Fibroblast of skin of abdomen (primary cell): ENCODE data around the gene MAPK10.
A peak's percentile ranks its signal among the peaks of the same experiment; 100 is the strongest.
"Not testable (repeated sequence)": the region's sequence is repeated elsewhere in the genome, so short reads cannot be mapped to it uniquely, and the experiment has no call there.

Experiments used
- DNase-seq: peaks from one replicate; pipeline ENCODE4 v3.0.0-alpha.2; 2013

MAPK10 gene

GRCh38 chr4:86181585-86181984 is 178.3 kb downstream of the MAPK10 start:
- DNase-seq, result peak; percentile 29

- DNase-seq, result no peak
Observed at GRCh38 chr4:86178211-86178610, 181.6 kb downstream of the MAPK10 start.

- DNase-seq, result no peak
Observed at GRCh38 chr4:86174506-86174905, 185.3 kb downstream of the MAPK10 start.

DNA sequence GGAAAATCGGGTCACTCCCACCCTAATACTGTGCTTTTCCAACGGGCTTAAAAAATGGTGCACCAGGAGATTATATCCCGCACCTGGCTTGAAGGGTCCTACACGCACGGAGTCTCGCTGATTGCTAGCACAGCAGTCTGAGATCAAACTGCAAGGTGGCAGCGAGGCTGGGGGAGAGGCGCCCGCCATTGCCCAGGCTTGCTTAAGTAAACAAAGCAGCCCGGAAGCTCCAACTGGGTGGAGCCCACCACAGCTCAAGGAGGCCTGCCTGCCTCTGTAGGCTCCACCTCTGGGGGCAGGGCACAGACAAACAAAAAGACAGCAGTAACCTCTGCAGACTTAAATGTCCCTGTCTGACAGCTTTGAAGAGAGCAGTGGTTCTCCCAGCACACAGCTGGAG is 191.5 kb downstream of the MAPK10 start:
- DNase-seq, result not testable (repeated sequence)

DNA sequence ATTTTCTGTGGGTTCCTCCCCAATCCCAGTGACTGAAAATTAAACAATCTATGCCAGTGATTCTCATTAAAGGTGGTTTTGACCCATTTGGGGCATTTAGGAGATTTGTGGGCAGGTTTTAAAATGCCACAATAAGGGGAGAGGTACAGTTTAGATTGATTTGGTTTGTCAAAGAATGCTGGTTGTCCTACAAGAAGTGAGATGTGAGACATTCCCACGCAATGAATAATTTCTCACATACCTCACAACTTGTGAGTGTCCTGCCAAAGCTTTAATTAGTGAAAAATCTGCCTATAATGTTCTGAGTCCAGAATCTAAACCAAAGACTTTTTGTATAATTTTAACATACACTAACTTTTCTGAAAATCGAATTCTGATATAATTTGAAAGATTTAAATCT is 199.4 kb downstream of the MAPK10 start:
- peak; percentile 54 for DNase-seq

DNA sequence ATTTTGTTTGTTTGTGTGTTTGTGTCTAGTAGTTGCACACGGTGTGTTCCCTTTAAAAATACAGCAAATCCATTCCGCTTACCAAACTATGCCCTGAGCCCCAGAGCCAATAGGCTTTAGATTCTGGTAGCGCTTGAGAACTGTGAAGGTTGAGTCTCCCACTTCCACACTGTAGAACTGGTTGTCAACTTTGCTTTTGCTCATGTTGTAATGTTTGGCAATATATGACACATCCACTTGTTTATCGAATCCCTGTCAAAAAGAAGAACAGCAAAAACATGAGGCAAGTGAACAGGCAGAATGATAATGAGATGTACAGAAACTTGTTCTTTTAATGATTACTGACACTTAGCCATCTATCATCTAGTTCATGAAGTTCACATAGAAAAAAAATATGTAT is 200.6 kb downstream of the MAPK10 start:
- no peak for DNase-seq

GRCh38 chr4:86156531-86156930 is 203.3 kb downstream of the MAPK10 start:
- no peak for DNase-seq

- no peak for DNase-seq
Observed at GRCh38 chr4:86155766-86156165, 204.1 kb downstream of the MAPK10 start.

DNA sequence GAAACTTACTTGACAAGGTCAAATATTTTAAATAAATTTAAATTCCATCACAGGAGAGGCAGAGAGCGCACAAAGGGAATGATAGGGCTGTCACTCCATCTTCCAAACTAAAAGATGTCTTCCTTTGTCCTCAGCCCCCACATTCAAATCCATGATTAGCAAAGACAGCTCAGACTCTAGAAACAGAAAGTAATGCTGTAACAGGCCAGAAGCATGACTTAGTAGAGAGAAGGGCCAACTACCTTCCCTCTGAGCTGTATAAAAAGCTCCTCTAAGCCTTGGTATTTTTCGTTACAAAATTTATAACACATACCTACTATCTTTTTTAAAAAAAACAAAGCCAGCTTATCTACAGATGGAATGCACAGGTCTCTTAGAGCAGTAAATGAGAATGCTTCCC is 207.4 kb downstream of the MAPK10 start:
- DNase-seq, result no peak

GRCh38 chr4:86151196-86151595 is 208.7 kb downstream of the MAPK10 start:
- no peak for DNase-seq

DNA sequence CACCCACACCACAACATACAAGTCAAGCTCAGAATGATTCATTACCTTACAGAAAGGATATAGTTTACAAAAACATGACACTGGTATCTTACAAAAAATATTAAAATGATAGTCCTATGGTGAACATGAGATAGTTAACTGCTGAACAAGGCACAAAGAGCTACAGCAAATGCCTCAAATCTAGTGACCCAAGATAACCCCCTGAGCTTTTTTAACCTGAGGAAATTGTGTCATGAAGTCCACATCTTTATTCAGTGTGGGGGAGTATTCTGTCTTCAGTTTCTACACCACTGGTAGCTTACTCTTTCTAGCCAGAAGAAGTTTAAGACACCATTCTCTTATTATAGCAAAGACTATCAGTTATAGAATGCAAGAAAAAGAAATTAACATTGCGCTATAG is 218.7 kb downstream of the MAPK10 start:
- no peak for DNase-seq

GRCh38 chr4:86132468-86132867 is 227.4 kb downstream of the MAPK10 start:
- DNase-seq, result no peak

DNA sequence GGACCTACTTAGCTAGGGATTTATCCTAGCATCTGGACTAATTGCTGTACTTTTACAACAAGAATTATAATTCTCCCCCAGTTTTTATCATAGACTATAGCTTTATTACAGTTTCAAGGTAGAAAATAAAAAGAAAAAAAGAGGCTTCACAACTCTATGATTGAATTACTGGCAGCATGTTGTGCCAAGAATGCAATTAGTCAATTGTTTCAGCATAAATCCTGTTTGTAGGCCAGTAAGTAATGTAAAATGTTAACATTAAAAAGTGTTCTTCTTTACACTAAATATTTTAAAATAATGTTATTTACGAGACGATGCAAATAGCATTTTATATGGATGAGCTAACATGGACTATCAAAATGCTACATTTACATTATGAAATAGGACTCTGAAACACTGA is 228.4 kb downstream of the MAPK10 start:
- peak; percentile 9 for DNase-seq

DNA sequence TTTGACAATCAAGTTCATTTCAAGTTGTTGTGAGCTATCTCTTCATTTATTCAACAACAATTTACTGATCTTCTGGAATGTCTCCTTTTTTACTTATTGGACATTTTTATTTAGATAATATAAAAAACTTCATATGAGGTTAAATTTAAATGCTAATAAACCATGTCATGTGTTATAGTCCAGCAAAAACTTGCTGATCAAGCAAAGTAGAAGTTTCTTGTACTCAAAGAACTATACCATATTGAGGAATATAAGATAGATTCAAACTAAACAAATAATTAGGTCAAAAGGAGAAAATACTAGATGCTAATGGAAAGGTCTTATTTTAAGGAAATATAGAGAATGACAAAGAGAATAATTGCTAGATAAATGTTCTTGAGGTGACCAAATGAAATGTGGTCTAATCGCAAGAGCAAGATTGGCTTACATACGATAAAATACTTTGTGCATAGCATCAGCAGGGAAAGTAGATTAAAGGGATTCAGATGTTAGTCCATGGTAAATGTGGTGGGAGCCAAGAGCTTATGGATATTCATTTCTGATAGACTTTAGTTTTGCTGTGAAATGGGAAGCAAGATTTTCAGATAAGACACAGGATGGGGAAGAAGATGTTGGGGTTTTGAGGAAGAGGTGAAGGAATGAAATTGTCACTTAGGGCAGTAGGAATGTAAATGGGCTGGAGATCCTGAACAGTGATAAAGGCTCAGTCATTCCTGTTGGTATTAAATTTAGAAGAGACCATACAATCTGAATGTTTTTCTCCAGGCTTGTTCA is 229.5 kb downstream of the MAPK10 start:
- peak; percentile 36 for DNase-seq

DNA sequence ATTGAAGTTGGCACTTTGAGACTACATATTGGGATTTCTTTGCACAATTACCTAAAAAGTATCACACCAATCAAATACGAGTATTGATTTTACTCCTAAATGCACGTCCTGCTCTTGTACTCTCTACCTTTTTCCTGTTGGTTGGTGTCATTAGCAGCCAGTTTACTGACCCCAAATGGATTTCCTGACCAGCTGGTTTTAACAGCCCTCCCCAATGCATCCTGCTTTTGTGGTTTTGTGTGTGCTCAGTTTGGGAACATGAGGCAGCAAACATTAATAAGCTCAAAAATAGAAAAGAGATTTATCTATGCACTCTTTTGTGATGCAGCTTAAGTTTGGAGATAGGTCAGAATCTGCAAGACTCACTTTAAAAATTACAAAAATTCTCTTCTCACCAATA is 230.3 kb downstream of the MAPK10 start:
- DNase-seq, result no peak

GRCh38 chr4:86122404-86122803 is 237.4 kb downstream of the MAPK10 start:
- DNase-seq, result no peak

DNA sequence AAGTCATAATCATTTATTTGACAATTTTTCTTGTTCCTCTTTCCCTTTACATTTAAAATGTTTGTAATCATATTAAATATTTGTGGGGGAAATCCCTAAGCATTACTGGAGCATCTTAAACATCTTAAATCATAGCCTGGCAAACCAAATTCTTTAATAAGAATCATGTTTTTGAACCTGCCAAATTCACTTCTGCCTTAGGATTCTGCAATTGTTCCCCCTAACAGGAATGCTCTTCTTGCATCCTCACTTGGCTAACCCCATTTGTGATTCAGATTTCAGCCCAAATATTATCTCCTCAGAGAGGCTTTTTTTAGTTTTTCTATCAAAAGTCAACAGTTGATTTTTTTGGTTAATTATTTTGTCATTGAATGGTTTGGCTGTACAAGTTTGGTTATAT is 241.1 kb downstream of the MAPK10 start:
- peak; percentile 21 for DNase-seq

GRCh38 chr4:86117705-86118302 is 242.0 kb downstream of the MAPK10 start:
- peak; percentile 97 for DNase-seq

- DNase-seq, result no peak
Observed at GRCh38 chr4:86114563-86114962, 245.3 kb downstream of the MAPK10 start.

DNA sequence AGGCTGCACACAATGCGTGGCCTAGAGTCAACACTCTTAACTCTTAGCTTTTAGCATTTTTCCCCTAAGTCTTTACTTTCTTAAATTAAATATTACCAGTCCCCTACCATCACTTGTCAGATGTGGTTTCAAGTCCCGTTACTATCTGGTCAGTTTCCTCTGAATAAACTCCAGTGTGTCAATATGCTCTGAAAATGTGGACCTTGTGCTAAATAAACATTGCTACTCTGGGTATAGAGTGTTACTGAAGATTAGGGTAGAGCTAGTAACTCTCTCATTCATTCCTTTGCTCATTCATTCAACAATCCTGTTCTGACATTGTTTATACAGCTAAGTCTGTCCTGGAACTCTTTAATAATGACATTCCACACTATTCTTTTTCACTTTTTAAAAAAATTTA is 251.0 kb downstream of the MAPK10 start:
- no peak for DNase-seq

- DNase-seq, result peak; percentile 56
Observed at GRCh38 chr4:86108137-86108536, 251.7 kb downstream of the MAPK10 start.

- no peak for DNase-seq
Observed at GRCh38 chr4:86107112-86107511, 252.7 kb downstream of the MAPK10 start.

DNA sequence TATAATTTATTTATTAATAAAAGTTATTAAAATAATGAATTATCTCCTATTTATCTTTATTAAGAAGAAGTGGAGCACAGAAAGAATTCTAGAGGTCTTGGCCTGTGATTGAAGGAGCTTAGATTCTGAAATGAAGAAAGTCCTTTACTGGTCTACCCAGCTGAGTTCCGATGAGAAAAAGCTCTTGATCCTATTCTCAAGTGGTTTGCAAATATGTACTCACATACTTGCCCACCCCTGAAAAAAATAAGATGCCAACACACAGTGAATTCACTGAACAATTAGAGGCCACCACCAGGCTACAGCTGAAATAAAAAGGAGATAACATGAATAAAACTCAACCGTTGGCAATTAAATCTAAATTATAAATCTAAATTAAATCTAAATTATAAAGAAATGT is 253.4 kb downstream of the MAPK10 start:
- peak; percentile 7 for DNase-seq

- DNase-seq, result no peak
Observed at GRCh38 chr4:86101841-86102240, 258.0 kb downstream of the MAPK10 start.

- DNase-seq, result no peak
Observed at GRCh38 chr4:86101410-86101809, 258.4 kb downstream of the MAPK10 start.
